ENCODE data around the gene ITPR2. TPM values are rescaled to one million over a fixed set of nuclear protein-coding genes. Genes with fewer than 3 reads are reported as not detected.

Gene ITPR2
- total RNA-seq, 2 experiments from 2014 or later: 25.6 to 44.7 TPM

DNA sequence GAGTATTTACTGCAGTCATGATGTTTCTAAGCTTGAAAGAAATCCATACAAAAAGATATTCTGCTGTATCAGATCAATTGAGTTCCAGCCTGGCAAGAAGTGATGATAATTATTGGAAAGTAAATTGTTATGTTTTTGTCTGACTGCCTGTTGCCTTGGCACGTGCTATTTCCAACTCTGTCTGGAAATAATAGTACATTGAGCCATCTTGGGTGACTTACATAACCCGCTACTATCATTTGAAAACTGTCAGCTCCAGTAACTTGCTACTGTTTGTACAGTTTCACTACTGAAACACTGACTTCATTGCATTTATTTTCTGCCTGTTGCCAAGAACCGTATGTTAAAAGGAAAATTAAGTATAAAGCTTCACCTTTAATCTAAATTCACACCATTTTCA is 318.6 kb downstream of the ITPR2 start:
- ChIA-PET POLR2A (interaction anchor here (0.7 to 0.9 kb wide), 3 partner anchors 12 to 56 kb away, joined by 3 read pairs; no protein-coding TSS in a partner anchor), CTCF (ENCODE audit: unreplicated experiment) (interaction anchor here (0.6 kb wide), 1 partner anchor 115 kb away, joined by 3 read pairs; no protein-coding TSS in a partner anchor)
- Histone ChIP-seq H2AFZ (ENCODE audit: low read length) (no peak overlapping the region), H3K4me1 (ENCODE audit: insufficient read depth, low read length, poor library complexity, severe bottlenecking) (no peaks in the 10 kb centered on the region), H3K4me2 (ENCODE audit: low read length) (no peak overlapping the region), H3K9me2 (ENCODE audit: insufficient read depth, low read length) (no peaks in the 10 kb centered on the region), H3K27ac (ENCODE audit: low read depth, low read length, poor library complexity, severe bottlenecking) (no peak overlapping the region), H3K9me3 (ENCODE audit: low read length) (no peaks in the 10 kb centered on the region), H3K36me3 (ENCODE audit: insufficient read depth, low read length) (no peaks in the 10 kb centered on the region), H3K79me2 (ENCODE audit: insufficient read depth, low read depth, low read length) (no peaks in the 10 kb centered on the region), H3K4me3 (ENCODE audit: low read depth, low read length, poor library complexity, severe bottlenecking) (no peak overlapping the region), H4K20me1 (ENCODE audit: insufficient read depth, low read length) (no peaks in the 10 kb centered on the region)
- intact Hi-C loops (cut with micrococcal nuclease; ENCODE audit: unreplicated experiment): no loop called here
- no peak for TF ChIP-seq EZH2phosphoT487 (IDR thresholded peaks at IDR 0.05; ENCODE audit: borderline replicate concordance, low read depth, low read length)
- TF ChIP-seq, protein P1, sequence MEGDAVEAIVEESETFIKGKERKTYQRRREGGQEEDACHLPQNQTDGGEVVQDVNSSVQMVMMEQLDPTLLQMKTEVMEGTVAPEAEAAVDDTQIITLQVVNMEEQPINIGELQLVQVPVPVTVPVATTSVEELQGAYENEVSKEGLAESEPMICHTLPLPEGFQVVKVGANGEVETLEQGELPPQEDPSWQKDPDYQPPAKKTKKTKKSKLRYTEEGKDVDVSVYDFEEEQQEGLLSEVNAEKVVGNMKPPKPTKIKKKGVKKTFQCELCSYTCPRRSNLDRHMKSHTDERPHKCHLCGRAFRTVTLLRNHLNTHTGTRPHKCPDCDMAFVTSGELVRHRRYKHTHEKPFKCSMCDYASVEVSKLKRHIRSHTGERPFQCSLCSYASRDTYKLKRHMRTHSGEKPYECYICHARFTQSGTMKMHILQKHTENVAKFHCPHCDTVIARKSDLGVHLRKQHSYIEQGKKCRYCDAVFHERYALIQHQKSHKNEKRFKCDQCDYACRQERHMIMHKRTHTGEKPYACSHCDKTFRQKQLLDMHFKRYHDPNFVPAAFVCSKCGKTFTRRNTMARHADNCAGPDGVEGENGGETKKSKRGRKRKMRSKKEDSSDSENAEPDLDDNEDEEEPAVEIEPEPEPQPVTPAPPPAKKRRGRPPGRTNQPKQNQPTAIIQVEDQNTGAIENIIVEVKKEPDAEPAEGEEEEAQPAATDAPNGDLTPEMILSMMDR (conservative IDR thresholded peaks at IDR 0.05; ENCODE audit: low read length): no peak
- no peak for DNase-seq (ENCODE audit: low spot score)
- no TSS peak for BruUV-seq (replicated peaks)

DNA sequence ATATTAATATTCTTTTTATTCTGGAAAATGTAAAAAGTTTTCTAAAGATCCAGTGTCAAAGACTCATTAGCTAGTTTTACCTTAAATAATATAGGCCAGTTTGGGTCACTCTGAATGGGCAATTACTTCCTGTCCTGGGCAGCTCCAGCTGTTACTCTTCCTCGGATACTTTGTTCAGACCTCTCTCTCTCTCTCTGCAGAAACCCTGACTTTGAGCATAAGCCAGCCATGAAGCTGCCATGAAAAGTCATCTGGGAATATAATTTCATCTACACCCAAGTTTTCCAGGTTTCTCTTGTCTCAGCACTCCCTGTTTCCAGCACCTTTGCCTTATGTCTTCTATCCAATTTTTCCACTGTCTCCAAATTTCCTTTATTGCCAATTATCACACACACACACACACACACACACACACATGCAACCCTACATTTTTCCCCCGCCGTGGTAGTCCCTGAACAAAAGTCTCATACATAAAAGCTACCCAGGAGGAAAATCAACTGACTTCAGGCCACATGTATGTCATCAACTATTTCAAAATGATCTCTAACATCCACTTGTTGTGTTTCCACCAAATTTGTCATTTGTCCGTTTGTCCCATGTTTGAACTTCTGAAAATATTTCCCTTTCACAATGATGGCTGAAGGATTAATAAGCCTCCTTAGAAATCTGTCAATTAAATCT is 319.5 kb downstream of the ITPR2 start:
- TF ChIP-seq, protein P1 (conservative IDR thresholded peaks at IDR 0.05; ENCODE audit: low read length): no peak
- no peak for TF ChIP-seq EZH2phosphoT487 (IDR thresholded peaks at IDR 0.05; ENCODE audit: borderline replicate concordance, low read depth, low read length)
- no peak overlapping the region for H2AFZ ChIP-seq (ENCODE audit: low read length)
- no peaks in the 10 kb centered on the region for H3K9me2 ChIP-seq (ENCODE audit: insufficient read depth, low read length)
- H3K9me3 ChIP-seq (ENCODE audit: low read length): no peaks in the 10 kb centered on the region
- intact Hi-C loops (cut with micrococcal nuclease; ENCODE audit: unreplicated experiment): no loop called here
- BruUV-seq (replicated peaks): no TSS peak
- no peaks in the 10 kb centered on the region for H3K4me1 ChIP-seq (ENCODE audit: insufficient read depth, low read length, poor library complexity, severe bottlenecking)
- DNase-seq (ENCODE audit: low spot score): no peak
- H3K36me3 ChIP-seq (ENCODE audit: insufficient read depth, low read length): no peaks in the 10 kb centered on the region
- H4K20me1 ChIP-seq (ENCODE audit: insufficient read depth, low read length): no peaks in the 10 kb centered on the region
- H3K4me3 ChIP-seq (ENCODE audit: low read depth, low read length, poor library complexity, severe bottlenecking): no peak overlapping the region
- ChIA-PET CTCF (ENCODE audit: unreplicated experiment) (no interaction called here), POLR2A (interaction anchor here (0.7 to 1.0 kb wide), 3 partner anchors 14 to 487 kb away, joined by 3 read pairs; no protein-coding TSS in a partner anchor)
- no peak overlapping the region for H3K4me2 ChIP-seq (ENCODE audit: low read length)
- no peak overlapping the region for H3K27ac ChIP-seq (ENCODE audit: low read depth, low read length, poor library complexity, severe bottlenecking)
- no peaks in the 10 kb centered on the region for H3K79me2 ChIP-seq (ENCODE audit: insufficient read depth, low read depth, low read length)

DNA sequence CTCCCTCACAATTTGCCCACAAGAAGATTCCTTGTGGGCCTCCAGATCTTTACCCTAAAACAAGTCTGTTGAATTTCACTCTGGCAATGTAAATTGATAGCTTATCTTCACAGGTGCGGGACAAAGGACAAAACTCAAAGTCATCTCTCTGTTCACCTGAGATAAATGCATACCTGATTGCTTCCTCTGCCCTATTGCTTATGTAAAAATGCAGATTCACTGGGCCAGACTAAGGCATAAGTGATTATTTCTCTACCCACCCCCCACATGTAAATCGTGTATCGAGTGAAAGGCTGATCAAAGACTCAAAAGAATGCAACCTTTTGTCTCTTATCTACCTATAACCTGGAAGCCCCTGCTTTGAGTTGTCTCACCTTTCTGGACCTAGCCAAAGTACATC is 320.8 kb downstream of the ITPR2 start:
- Histone ChIP-seq H3K4me2 (ENCODE audit: low read length) (no peak overlapping the region), H3K36me3 (ENCODE audit: insufficient read depth, low read length) (no peaks in the 10 kb centered on the region), H3K79me2 (ENCODE audit: insufficient read depth, low read depth, low read length) (no peaks in the 10 kb centered on the region), H3K9me3 (ENCODE audit: low read length) (no peaks in the 10 kb centered on the region), H2AFZ (ENCODE audit: low read length) (no peak overlapping the region), H3K4me3 (ENCODE audit: low read depth, low read length, poor library complexity, severe bottlenecking) (no peak overlapping the region), H3K4me1 (ENCODE audit: insufficient read depth, low read length, poor library complexity, severe bottlenecking) (no peaks in the 10 kb centered on the region), H3K27ac (ENCODE audit: low read depth, low read length, poor library complexity, severe bottlenecking) (no peak overlapping the region), H3K9me2 (ENCODE audit: insufficient read depth, low read length) (no peaks in the 10 kb centered on the region), H4K20me1 (ENCODE audit: insufficient read depth, low read length) (no peaks in the 10 kb centered on the region)
- TF ChIP-seq, protein P1 (conservative IDR thresholded peaks at IDR 0.05; ENCODE audit: low read length): no peak
- TF ChIP-seq EZH2phosphoT487 (IDR thresholded peaks at IDR 0.05; ENCODE audit: borderline replicate concordance, low read depth, low read length): no peak
- no TSS peak for BruUV-seq (replicated peaks)
- POLR2A ChIA-PET: interaction anchor here (1.0 to 1.1 kb wide), 2 partner anchors 24 to 33 kb away, joined by 3 read pairs; no protein-coding TSS in a partner anchor
- CTCF ChIA-PET (ENCODE audit: unreplicated experiment): interaction anchor here (0.5 kb wide), 1 partner anchor 1394 kb away, joined by 6 read pairs; no protein-coding TSS in a partner anchor
- intact Hi-C loops (cut with micrococcal nuclease; ENCODE audit: unreplicated experiment): no loop called here
- no peak for DNase-seq (ENCODE audit: low spot score)
